K562 (cell line): ENCODE results near the gene SRCIN1. TPM values are rescaled to one million over a fixed set of nuclear protein-coding genes. Genes with fewer than 3 reads are reported as not detected.

Source experiments
- ATAC-seq: fragments of 200-7000 bp; cut with Tn5 transposase; 3 replicates; pipeline ENCODE4 v1.9.1; 2020; ENCODE audit warnings: moderate library complexity
- BruUV-seq: library from RNA; stranded (reverse); fragments of 400-500 nt; replicated peaks from 2 replicates; lab custom pipeline; 2021; lab: Mats Ljungman, UMichigan
- CTCF ChIA-PET: fragments of 300-600 bp; formaldehyde crosslinking; extraction: SDS; loops from one replicate; lab custom pipeline; 2021; ENCODE audit warnings: low intra/inter-chr PET ratio; lab: Yijun Ruan, JAX
- POLR2A ChIA-PET: fragments of 300-600, 350-650 bp; sonication (Branson Sonifier 250); formaldehyde crosslinking; extraction: SDS; loops from one replicate; lab custom pipeline; 2021; ENCODE audit warnings: antibody characterized with exemption, inconsistent platforms; lab: Yijun Ruan, JAX
- DNase-seq, 4 experiments: peaks; one replicate each; pipeline versions ENCODE4 v3.0.0 to v3.0.0-alpha.2; 2011 to 2018; ENCODE audit warnings: low spot score in 3 of 4, mixed read lengths in 3 of 4; ENCODE audit errors: extremely low read depth in 1 of 4
- FAIRE-seq: peaks from 2 replicates; lab custom pipeline; 2011; peaks lifted over from hg19 to GRCh38; lab: Jason Lieb, UNC
- H2AFZ ChIP-seq: 2 replicates; pipeline ENCODE4 v1.6.0; 2011; ENCODE audit warnings: low read depth, low read length, control low read depth, inconsistent platforms
- H3K27ac ChIP-seq: fragments of 200-600 bp; 3 replicates; pipeline ENCODE4 v1.8.0; 2011; ENCODE audit warnings: low read depth, mild to moderate bottlenecking, control low read depth, inconsistent platforms, low read length, moderate library complexity, mixed read lengths; ENCODE audit errors: extremely low read depth
- H3K27me3 ChIP-seq, 2 experiments: fragments of 300-600 bp in 1 of 2; 2 replicates in 1 of 2; 3 replicates in 1 of 2; pipeline versions ENCODE4 v1.6.0 to v1.8.0; 2011; ENCODE audit warnings: inconsistent platforms in 2 of 2, low read length in 2 of 2, mild to moderate bottlenecking in 1 of 2, mixed read lengths in 1 of 2, moderate library complexity in 1 of 2; ENCODE audit not compliant: control insufficient read depth in 2 of 2, insufficient read depth in 2 of 2
- H3K36me3 ChIP-seq: fragments of 300-600 bp; 3 replicates; pipeline ENCODE4 v1.8.0; 2011; ENCODE audit warnings: mild to moderate bottlenecking, low read length, inconsistent platforms; ENCODE audit not compliant: control insufficient read depth, insufficient read depth
- H3K4me1 ChIP-seq, 2 experiments: fragments of 200-600 bp in 1 of 2; replicated peaks in 1 of 2; 2 replicates in 1 of 2; 3 replicates in 1 of 2; pipeline versions ENCODE4 v1.5.1 to v1.8.0; 2011; ENCODE audit warnings: inconsistent platforms in 2 of 2, low read length in 2 of 2, mild to moderate bottlenecking in 1 of 2, mixed read lengths in 1 of 2, moderate library complexity in 1 of 2; ENCODE audit not compliant: control insufficient read depth in 2 of 2, insufficient read depth in 2 of 2
- H3K4me2 ChIP-seq: 2 replicates; pipeline ENCODE4 v1.6.1; 2011; ENCODE audit warnings: low read length, control low read depth, inconsistent platforms, mixed read lengths; ENCODE audit not compliant: insufficient read depth
- H3K4me3 ChIP-seq: fragments of 200-600 bp; sonication (generic), shearing (Covaris generic); 2 replicates; pipeline ENCODE4 v1.5.1; 2016; ENCODE audit warnings: control low read depth, inconsistent platforms
- H3K79me2 ChIP-seq: fragments of 200-600 bp; 3 replicates; pipeline ENCODE4 v1.8.0; 2011; ENCODE audit warnings: low read length, inconsistent platforms; ENCODE audit not compliant: control insufficient read depth, insufficient read depth
- H3K9ac ChIP-seq, 2 experiments: 2 replicates each; pipeline versions ENCODE4 v1.6.0 to v1.6.1; 2011; ENCODE audit warnings: low read depth in 2 of 2, low read length in 2 of 2, control low read depth in 1 of 2, inconsistent platforms in 1 of 2, mild to moderate bottlenecking in 1 of 2, mixed read lengths in 1 of 2; ENCODE audit not compliant: insufficient read depth in 1 of 2
- H3K9me1 ChIP-seq: one replicate; pipeline ENCODE4 v1.6.0; 2011; ENCODE audit warnings: inconsistent platforms, mild to moderate bottlenecking, low read length, moderate library complexity; ENCODE audit not compliant: control insufficient read depth, insufficient read depth
- H3K9me3 ChIP-seq: replicated peaks from 2 replicates; pipeline ENCODE4 v1.5.1; 2011; ENCODE audit warnings: low read depth, low read length, inconsistent platforms; ENCODE audit not compliant: control insufficient read depth, insufficient read depth
- H4K20me1 ChIP-seq: replicated peaks from 2 replicates; pipeline ENCODE4 v1.6.1; 2011; ENCODE audit warnings: low read length, inconsistent platforms, mixed read lengths; ENCODE audit not compliant: control insufficient read depth, insufficient read depth
- ATF3 ChIP-seq, 2 experiments: fragments of 450-650 bp in 1 of 2; sonication (generic) in 1 of 2; formaldehyde crosslinking in 1 of 2; IDR thresholded peaks in 1 of 2; conservative IDR thresholded peaks in 1 of 2; 2 replicates each; pipeline versions ENCODE4 v1.6.1 to v1.8.1; 2016 to 2023; ENCODE audit warnings: mild to moderate bottlenecking in 2 of 2, moderate library complexity in 2 of 2, inconsistent platforms in 1 of 2, missing genetic modification reagents in 1 of 2
- BRCA1 ChIP-seq, 2 experiments: fragments of 450-650 bp in 1 of 2; sonication (generic) in 1 of 2; formaldehyde crosslinking in 1 of 2; IDR thresholded peaks; 2 replicates each; pipeline versions ENCODE4 v1.5.0 to v1.6.1; 2017 to 2020; ENCODE audit warnings: mild to moderate bottlenecking in 1 of 2, missing genetic modification reagents in 1 of 2
- CBFA2T2 ChIP-seq: fragments of 450-650 bp; conservative IDR thresholded peaks from 2 replicates; pipeline ENCODE4 v1.6.1; 2017; ENCODE audit warnings: mild to moderate bottlenecking
- CCAR2 ChIP-seq: fragments of 200-400 bp; formaldehyde crosslinking; IDR thresholded peaks from 2 replicates; pipeline ENCODE4 v1.6.1; 2017; ENCODE audit warnings: mild to moderate bottlenecking, low read depth, low read length
- E2F4 ChIP-seq: sonication (generic); formaldehyde crosslinking; IDR thresholded peaks from 2 replicates; pipeline ENCODE4 v1.8.0; 2022; ENCODE audit warnings: mild to moderate bottlenecking, low read depth, missing genetic modification reagents
- ELF1 ChIP-seq: fragments of 200-800 bp; sonication (Bioruptor generic); IDR thresholded peaks from 2 replicates; pipeline ENCODE4 v1.6.1; 2016; ENCODE audit warnings: missing genetic modification characterization, missing compliant biosample characterization
- GABPB2 ChIP-seq: fragments of 250-450 bp; sonication (Bioruptor Pico); conservative IDR thresholded peaks from 2 replicates; pipeline ENCODE4 v1.5.1; 2021; ENCODE audit warnings: mild to moderate bottlenecking
- KLF10 ChIP-seq: fragments of 250-450 bp; sonication (Bioruptor Pico); IDR thresholded peaks from 2 replicates; pipeline ENCODE4 v1.6.1; 2021; ENCODE audit warnings: matching md5 sums
- MTA2 ChIP-seq: fragments of 450-650 bp; IDR thresholded peaks from 2 replicates; pipeline ENCODE4 v1.6.1; 2016; ENCODE audit warnings: low read depth
- RBBP5 ChIP-seq: fragments of 200-600 bp; sonication (generic); IDR thresholded peaks from 2 replicates; pipeline ENCODE4 v1.6.1; 2012; ENCODE audit warnings: borderline replicate concordance, mild to moderate bottlenecking, low read length, control low read depth, inconsistent platforms; ENCODE audit not compliant: insufficient read depth, poor library complexity, severe bottlenecking
- YY1 ChIP-seq, 3 experiments: IDR thresholded peaks; 2 replicates each; pipeline ENCODE4 v1.6.1; 2011; ENCODE audit warnings: low read length in 2 of 3, mild to moderate bottlenecking in 2 of 3, moderate library complexity in 2 of 3, borderline replicate concordance in 1 of 3, control low read depth in 1 of 3, low read depth in 1 of 3; ENCODE audit not compliant: insufficient read depth in 3 of 3, insufficient replicate concordance in 2 of 3, control insufficient read depth in 1 of 3, insufficient read length in 1 of 3; ENCODE audit errors: extremely low read depth in 1 of 3
- ZBTB1 ChIP-seq: sonication (generic); formaldehyde crosslinking; IDR thresholded peaks from 2 replicates; pipeline ENCODE4 v1.8.1; 2023; ENCODE audit warnings: missing genetic modification reagents, low read depth, mild to moderate bottlenecking, borderline replicate concordance
- ZBTB17 ChIP-seq: fragments of 450-650 bp; formaldehyde crosslinking; IDR thresholded peaks from 2 replicates; pipeline ENCODE4 v1.4.0; 2020; ENCODE audit warnings: mild to moderate bottlenecking
- ZEB2 ChIP-seq: fragments of 450-650 bp; IDR thresholded peaks from 2 replicates; pipeline ENCODE4 v1.6.1; 2016
- ZNF224 ChIP-seq: sonication (generic); formaldehyde crosslinking; IDR thresholded peaks from 2 replicates; pipeline ENCODE4 v1.8.0; 2022; ENCODE audit warnings: mild to moderate bottlenecking, missing genetic modification reagents
- WGBS: fragments of 100-300 bp; shearing (Covaris generic); methylation state at CpG from one replicate; pipeline ENCODE4 v1.1.6; 2016; ENCODE audit warnings: low coverage, mixed read lengths; ENCODE audit not compliant: insufficient coverage; ENCODE audit errors: missing lambda C conversion rate; 5-methylcytosine and 5-hydroxymethylcytosine counted together
- in situ Hi-C: fragments of 300-500 bp; cut with MboI; formaldehyde crosslinking; loops from 4 replicates; pipeline ENCODE4 v1.15.0; 2018; ENCODE audit warnings: inconsistent platforms, mixed read lengths
- intact Hi-C: fragments of 100-400 bp; cut with micrococcal nuclease; formaldehyde crosslinking; loops from 2 replicates; pipeline ENCODE4 v1.14.2; 2022
- polyA plus RNA-seq, 8 experiments: library from polyadenylated mRNA; depleted of rRNA in 4 of 8; stranded (reverse) in 5 of 8; unstranded in 3 of 8; fragments of >200 nt; fragmentation: Nextera tagmentation in 2 of 8; fragmentation: Illumina TruSeq in 1 of 8; extraction: Ambion mirVana in 2 of 8; extraction: Trizol in 1 of 8; gene quantifications; 2 replicates each; pipeline versions ENCODE4 v1.2.1 to v1.2.3, GENCODE V29; 2011 to 2014; ENCODE audit warnings: inconsistent platforms in 1 of 8, missing spikeins in 1 of 8
- total RNA-seq, 7 experiments: library from RNA; depleted of rRNA in 6 of 7; stranded (reverse); fragments of >200 nt in 6 of 7; fragmentation: Illumina TruSeq in 2 of 7; extraction: Trizol in 2 of 7; gene quantifications; 2 replicates each; pipeline versions ENCODE4 v1.2.1 to v1.2.3, GENCODE V29; 2011 to 2021; ENCODE audit warnings: low replicate concordance in 1 of 7
- TF ChIP-seq, protein P1 (sequence below): fragments of 200-800 bp; sonication (Bioruptor generic); IDR thresholded peaks from 2 replicates; pipeline ENCODE4 v1.6.1; 2017; ENCODE audit warnings: missing genetic modification characterization, missing compliant biosample characterization

Gene SRCIN1
- total and polyA plus RNA-seq, 9 of the 15 experiments (the other 6 are each of a cell fraction or from before 2014, with no cell fraction given): 0.09 to 0.33 (median 0.13) TPM; not detected in 6

DNA sequence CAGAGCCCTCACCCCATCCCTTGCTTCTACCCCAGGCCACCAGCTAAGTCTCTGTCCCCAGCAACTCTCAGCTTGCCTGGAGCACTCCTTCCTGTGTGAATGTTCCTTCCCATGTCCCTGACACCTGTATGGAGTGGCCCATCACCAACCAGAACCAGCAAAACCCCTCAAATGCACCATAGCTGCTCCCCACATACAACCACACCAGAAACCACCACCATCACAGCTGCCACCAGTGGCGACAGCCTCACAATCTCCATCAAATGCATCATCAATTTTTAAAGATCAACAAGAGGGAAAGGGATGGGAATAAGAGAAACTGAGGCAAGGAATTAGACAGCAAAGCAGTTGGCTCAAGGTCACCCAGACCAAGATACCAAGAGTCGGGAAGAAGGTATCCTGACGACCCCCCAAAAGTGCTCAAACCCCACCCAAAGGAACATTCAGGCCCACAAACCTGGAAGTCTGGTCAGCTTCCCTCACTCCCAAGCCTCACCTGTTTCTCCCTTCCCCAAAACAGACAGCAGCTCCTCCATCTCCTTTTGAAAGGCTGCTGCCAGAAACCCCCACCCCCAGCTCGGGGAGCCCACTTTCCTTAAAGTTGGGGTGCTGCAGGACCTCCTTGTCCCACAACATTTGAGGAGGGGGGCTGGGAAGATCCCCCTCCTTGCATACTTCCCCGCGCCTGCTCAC is 1.8 kb downstream of the SRCIN1 start:
- intact Hi-C loops: loop anchor here (5.0 kb wide), 1 partner anchor 47 kb away; no protein-coding TSS in a partner anchor
- FAIRE-seq: no peak
- POLR2A ChIA-PET: interaction anchor here (0.6 to 1.4 kb wide), 2 partner anchors 11 to 177 kb away, joined by 3 read pairs; no protein-coding TSS in a partner anchor

More for the DNA sequence above, 1.8 kb downstream of the SRCIN1 start:
- H3K9me3 ChIP-seq: no peaks in the 10 kb centered on the region
- H3K4me1 ChIP-seq: peaks cover 17 to 57% of the 10 kb centered on the region in 2 experiments
- ATAC-seq (no peak), DNase-seq (no peak)
- CTCF ChIA-PET: no interaction called here
- WGBS: 16% methylated on average over 6 of the region's 6 CpGs
- in situ Hi-C loops: no loop called here
- H3K79me2 ChIP-seq: no peaks in the 10 kb centered on the region
- H3K4me3 ChIP-seq: no peak overlapping the region
- 0 out of 2 replicates have a peak, but pooled peaks cover 13% of the 10 kb centered on the region for H4K20me1 ChIP-seq
- no peak overlapping the region for H3K27ac ChIP-seq
- no TSS peak for BruUV-seq
- no peak overlapping the region for H3K9ac ChIP-seq
- H3K9me1 ChIP-seq: no peaks in the 10 kb centered on the region
- TF ChIP-seq CCAR2: no peak
- no peak for TF ChIP-seq ZBTB1 (CRISPR knock-in tag)
- TF ChIP-seq ZEB2: no peak
- TF ChIP-seq ZBTB17 (CRISPR knock-in tag): no peak
- no peak for TF ChIP-seq E2F4 (CRISPR knock-in tag)
- no peak for TF ChIP-seq CBFA2T2
- TF ChIP-seq, protein P1, sequence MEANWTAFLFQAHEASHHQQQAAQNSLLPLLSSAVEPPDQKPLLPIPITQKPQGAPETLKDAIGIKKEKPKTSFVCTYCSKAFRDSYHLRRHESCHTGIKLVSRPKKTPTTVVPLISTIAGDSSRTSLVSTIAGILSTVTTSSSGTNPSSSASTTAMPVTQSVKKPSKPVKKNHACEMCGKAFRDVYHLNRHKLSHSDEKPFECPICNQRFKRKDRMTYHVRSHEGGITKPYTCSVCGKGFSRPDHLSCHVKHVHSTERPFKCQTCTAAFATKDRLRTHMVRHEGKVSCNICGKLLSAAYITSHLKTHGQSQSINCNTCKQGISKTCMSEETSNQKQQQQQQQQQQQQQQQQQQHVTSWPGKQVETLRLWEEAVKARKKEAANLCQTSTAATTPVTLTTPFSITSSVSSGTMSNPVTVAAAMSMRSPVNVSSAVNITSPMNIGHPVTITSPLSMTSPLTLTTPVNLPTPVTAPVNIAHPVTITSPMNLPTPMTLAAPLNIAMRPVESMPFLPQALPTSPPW (CRISPR knock-in tag): no peak
- no peak for TF ChIP-seq ATF3 (IDR thresholded peaks at IDR 0.05)
- TF ChIP-seq ATF3 (CRISPR knock-in tag; conservative IDR thresholded peaks at IDR 0.05): no peak
- no peak for TF ChIP-seq ELF1 (tag)
- no peak for TF ChIP-seq BRCA1 (IDR thresholded peaks at IDR 0.05)
- no peak for TF ChIP-seq BRCA1 (CRISPR knock-in tag; IDR thresholded peaks at IDR 0.05)
- TF ChIP-seq GABPB2: no peak
- TF ChIP-seq ZNF224 (CRISPR knock-in tag): no peak
- no peak for TF ChIP-seq KLF10
- TF ChIP-seq YY1 (IDR thresholded peaks at IDR 0.05; ENCODE audit: borderline replicate concordance in 1 of 3, control insufficient read depth in 1 of 3, extremely low read depth in 1 of 3, insufficient read depth in 3 of 3, insufficient read length in 1 of 3, insufficient replicate concordance in 2 of 3, low read depth in 1 of 3, low read length in 2 of 3): no peak
- no peak for TF ChIP-seq MTA2
- TF ChIP-seq RBBP5: no peak
- no peak overlapping the region for H2AFZ ChIP-seq
- H3K36me3 ChIP-seq: no peaks in the 10 kb centered on the region
- no peak overlapping the region for H3K4me2 ChIP-seq
- H3K27me3 ChIP-seq: peaks cover 0 to 19% of the 10 kb centered on the region in 2 experiments; a peak in 3 of 5 replicates
